GM19035 (cell line): Measurements from ENCODE around the gene NT5C1A.

ENCODE experiments used
- ATAC-seq: cut with Tn5 transposase; IDR thresholded peaks from one replicate; pipeline ENCODE4 v1.9.1; 2021; ENCODE audit not compliant: unreplicated experiment

Gene NT5C1A

GRCh38 chr1:39613250-39613649 lies 58.7 kb downstream of the NT5C1A start:
- ATAC-seq: no peak

- no peak for ATAC-seq
These were observed 62.1 kb downstream of the NT5C1A start for GRCh38 chr1:39609618-39610331.
